ENCODE data around the gene WHAMM.

DNA sequence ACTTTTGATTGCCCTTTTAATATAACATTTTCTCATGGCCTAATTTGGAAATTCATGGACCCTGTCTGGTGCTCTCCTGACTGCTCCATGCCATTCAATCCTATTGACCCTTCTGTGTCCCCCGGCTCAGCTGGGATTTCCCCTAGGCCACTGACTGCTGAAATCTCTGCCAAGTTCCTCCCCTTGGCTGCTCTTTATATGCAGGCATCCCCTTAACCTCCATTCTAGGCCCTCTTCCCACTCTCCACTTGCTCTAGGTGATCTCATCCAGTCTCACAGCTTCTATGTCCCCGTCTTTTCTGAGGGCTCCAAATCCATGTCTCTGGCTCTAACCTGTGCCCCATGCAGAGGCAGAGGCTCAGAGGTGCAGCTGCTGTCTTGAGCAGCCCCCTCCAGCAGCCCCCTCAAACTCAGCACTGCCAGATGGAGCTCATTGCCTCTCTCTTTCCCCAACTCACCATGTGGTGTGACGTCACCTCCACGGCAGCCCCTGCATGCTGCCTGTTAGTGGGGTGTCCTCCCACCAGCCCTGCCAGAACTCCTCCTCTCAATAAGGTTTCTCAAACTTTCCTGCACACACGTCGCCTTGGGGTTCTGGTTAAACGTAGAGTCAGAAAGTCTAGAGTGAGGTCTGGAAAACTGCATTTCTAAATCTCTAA is 10.1 kb upstream of the WHAMM start:
- TF ChIP-seq, protein P1, sequence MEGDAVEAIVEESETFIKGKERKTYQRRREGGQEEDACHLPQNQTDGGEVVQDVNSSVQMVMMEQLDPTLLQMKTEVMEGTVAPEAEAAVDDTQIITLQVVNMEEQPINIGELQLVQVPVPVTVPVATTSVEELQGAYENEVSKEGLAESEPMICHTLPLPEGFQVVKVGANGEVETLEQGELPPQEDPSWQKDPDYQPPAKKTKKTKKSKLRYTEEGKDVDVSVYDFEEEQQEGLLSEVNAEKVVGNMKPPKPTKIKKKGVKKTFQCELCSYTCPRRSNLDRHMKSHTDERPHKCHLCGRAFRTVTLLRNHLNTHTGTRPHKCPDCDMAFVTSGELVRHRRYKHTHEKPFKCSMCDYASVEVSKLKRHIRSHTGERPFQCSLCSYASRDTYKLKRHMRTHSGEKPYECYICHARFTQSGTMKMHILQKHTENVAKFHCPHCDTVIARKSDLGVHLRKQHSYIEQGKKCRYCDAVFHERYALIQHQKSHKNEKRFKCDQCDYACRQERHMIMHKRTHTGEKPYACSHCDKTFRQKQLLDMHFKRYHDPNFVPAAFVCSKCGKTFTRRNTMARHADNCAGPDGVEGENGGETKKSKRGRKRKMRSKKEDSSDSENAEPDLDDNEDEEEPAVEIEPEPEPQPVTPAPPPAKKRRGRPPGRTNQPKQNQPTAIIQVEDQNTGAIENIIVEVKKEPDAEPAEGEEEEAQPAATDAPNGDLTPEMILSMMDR (IDR thresholded peaks at IDR 0.05) = no peak
- no peak for TF ChIP-seq POLR2A (IDR thresholded peaks at IDR 0.05; ENCODE audit: low read depth)
